Raji (cell line): ENCODE measurements around the gene GFER.
A peak's percentile ranks its signal among the peaks of the same experiment; 100 is the strongest.

Experiments
- POLR2A ChIP-seq: IDR thresholded peaks from 2 replicates; pipeline ENCODE4 v1.6.1; 2011; ENCODE audit warnings: low read depth, low read length, control low read depth; ENCODE audit not compliant: insufficient read depth

The GFER gene

GRCh38 chr16:1983544-1984346 is at the start of gene GFER:
GFER (plus strand) TSS chr16:1984193; CDS start chr16:1984219, 26 bp downstream.
- peak; percentile 75 for TF ChIP-seq POLR2A

DNA sequence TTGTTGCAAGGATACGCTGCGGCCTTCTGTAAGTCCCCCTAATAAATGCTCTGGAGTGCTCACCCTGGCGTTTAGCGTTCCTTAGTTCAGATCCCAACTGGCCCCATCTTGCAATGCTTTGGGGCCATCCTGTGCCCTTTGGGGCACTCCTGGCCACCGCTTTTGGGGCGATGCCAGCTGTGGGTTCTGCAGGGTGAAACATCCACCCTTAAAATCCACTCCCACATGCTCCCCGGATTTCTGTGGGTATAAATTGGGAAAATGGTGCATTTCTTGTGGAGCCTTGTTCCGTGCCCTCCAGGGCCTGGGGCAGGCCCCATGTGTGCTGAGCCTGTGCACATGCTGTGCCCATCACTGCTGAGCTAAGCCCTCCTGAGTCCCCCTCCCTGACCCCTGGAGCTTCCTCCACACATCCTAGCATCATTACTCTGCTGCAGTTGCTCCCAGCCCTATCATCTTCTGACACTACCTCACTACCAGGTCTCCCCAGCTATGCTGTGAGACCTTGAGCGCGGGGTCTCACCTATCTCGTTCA is 47.0 kb upstream of the GFER start:
- TF ChIP-seq POLR2A = no peak

DNA sequence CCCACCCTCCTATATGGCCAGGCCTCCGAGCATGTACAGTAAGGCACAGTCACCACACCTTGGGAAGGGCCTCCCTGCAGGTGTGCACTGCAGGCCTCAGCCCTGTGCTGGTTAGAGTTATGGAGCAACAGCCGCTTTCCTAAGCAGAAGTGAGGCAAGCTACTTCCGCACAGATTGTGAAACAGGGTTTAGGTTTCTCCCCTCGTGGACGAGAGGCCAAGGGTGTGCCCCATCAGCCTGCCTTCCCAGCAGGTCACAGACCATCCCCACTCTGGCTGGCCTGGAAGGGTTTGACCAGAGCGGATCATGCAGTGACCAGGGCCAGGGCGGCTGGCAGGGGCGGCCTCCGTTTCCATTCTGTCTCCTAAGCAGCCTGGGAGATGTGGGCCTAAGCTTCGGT is 45.7 kb upstream of the GFER start:
- no peak for TF ChIP-seq POLR2A

GRCh38 chr16:1938910-1939309 is 45.1 kb upstream of the GFER start:
- no peak for TF ChIP-seq POLR2A

- TF ChIP-seq POLR2A = no peak
Measured at GRCh38 chr16:1940273-1941161, 43.5 kb upstream of the GFER start.

DNA sequence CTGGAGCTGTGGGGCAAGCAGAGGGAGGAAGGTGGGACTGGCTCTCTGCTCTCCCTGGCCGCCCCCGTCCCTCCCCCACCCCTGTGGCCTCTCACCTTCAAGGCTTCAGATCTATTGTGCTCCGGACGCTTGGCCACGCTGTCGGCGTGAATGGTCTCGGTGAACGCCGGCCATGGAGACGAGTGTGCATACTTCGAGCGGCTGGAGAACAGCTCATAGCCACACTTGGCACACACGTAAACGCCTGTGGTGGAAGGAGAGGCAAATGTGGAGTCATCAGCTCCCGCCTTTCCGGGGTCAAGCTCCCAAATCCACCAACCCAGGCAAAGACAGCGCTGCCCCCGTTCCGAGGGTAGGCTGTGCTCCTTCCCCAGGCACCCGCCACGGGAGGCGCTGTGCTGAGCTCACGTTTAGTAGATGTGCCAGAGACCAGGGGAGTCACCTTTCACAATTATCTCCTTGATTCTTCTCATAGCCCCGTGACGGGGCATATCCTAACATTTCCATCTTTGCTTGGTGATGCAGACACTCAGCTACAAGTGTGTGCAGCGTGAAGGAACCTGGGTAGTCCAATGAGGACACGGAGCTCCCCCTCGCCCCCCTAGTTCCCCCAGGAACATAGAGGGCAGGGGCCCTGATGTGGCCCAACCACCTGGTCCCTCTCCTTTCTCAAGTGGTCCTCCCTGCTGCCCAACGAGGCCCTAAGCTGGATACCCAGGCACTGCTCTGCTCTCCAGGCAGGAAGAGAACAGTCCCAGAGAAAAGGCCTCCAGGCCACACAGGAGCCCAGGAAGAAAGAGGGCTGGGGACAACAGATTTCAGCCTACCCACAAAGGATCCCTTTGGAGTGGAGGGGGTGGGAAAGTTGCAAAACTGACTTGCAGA is 42.6 kb upstream of the GFER start:
- TF ChIP-seq POLR2A = no peak

- TF ChIP-seq POLR2A = no peak
Measured at GRCh38 chr16:1942047-1942809, 41.8 kb upstream of the GFER start.

GRCh38 chr16:1942810-1943726 is 40.9 kb upstream of the GFER start, which contains the start of gene MSRB1:
MSRB1 (minus strand) TSS chr16:1943199; CDS start chr16:1943156, 43 bp downstream.
- TF ChIP-seq POLR2A = peak; percentile 90

- TF ChIP-seq POLR2A = no peak
Measured at GRCh38 chr16:1944612-1945199, 39.3 kb upstream of the GFER start.

DNA sequence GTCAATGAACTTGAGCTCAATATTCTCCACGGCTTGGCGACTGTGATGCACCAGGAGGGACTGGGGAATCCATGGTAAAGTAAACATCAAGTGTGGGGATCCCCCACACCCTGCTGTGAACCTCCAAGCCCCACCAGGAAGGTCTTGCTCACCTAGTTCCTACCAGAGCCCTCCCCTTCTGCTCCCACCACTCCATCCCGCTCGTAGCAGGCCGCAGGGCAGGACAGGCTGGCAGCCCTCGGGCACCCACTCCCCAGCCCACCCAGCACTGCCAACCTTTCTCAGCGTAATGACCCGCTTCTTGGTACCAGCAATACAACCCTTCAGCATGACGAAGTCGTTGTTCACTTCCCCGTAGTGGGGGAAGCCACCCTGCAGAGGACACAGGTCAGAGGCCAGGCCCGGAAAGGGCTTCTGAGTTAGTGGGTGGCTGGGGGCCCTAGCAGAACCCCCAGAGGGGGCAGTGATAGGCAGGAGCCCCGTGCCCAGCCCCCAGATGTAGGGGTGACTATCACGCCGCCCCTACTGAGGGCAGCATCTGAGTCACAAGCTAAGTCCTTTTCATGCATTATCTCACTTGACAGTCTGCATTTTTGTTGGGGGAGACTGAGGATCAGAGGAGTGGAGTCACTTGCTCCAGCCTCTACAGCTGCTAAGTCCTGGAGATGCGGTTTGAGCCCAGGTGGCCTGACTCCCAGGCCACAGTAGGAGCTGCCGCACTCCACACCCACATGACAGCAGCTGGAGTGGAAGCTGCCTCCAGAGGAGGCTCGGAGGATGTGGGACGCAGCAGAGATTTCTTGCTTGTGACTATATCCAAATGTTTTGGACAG is 38.2 kb upstream of the GFER start:
- no peak for TF ChIP-seq POLR2A

- TF ChIP-seq POLR2A = no peak
Measured at GRCh38 chr16:1946495-1947368, 37.3 kb upstream of the GFER start.

DNA sequence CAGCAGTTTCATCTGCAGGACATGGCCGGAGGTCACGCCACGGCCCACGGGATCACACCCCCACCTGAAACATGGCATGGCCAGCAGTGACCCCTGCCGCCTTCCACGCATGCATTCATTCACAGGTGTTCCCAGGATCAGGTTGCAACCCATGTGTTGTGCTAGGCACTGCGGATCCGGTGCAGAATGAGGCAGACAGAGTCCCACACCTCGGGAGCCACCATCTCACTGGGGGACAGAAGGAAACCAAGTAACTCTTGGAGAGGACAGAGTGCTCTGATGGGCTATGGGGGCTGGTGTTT is 36.7 kb upstream of the GFER start:
- no peak for TF ChIP-seq POLR2A
